OCI-M2 (cell line): ENCODE measurements around the gene CLECL1.
A peak's percentile ranks its signal among the peaks of the same experiment; 100 is the strongest.

Experiments
- DNase-seq: peaks from one replicate; lab custom pipeline; 2025; ENCODE audit not compliant: unreplicated experiment; lab: John Stamatoyannopoulos, UW

The CLECL1 gene

DNA sequence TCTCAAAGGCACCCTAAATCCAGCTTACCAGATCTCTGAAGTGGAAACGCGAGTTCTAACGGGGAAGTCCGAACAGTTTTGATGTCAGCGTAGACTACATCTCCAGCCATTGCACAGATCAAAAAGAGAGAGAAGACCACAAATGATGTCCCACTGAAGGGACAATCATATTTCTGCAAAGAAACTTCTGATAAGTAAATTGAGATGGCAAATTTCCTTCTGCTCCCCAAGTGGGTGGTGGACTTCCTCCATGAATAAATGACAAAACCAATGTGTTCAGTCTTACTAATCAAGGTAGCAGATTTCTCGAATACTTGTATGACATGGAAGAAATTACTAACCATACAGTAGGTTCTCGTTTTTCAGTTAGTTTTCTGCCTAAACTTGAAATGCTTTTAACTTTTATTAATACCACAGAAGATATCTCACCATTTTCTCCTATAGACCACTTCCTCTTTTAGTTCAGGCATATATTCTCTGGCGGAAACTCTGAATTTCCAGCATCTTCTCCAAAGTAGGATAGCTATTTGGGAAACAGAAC is at the start of gene CLECL1:
TSS of gene CLECL1 (minus strand) at position 177 of the 541 bp plus-strand sequence.
- DNase-seq: no peak

DNA sequence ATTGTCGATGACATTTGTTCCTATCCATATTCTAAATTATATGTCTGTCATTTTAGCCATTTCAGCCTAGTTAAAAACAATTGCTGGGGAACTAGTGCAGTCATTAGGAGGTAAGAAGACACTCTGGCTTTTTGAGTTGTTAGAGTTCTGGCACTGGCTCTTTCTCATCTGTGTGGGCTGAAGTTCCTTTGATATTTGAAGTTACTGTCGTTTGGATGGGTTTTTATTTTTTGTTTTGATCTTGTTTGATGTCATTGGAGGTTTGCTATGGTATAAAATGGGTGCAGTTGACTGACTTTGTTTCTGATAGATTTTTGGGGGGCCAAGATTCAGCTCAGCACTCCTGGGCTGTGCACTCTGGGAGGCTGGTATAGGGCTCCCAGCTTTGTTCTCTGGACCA is 48.5 kb upstream of the CLECL1 start:
- DNase-seq: no peak

DNA sequence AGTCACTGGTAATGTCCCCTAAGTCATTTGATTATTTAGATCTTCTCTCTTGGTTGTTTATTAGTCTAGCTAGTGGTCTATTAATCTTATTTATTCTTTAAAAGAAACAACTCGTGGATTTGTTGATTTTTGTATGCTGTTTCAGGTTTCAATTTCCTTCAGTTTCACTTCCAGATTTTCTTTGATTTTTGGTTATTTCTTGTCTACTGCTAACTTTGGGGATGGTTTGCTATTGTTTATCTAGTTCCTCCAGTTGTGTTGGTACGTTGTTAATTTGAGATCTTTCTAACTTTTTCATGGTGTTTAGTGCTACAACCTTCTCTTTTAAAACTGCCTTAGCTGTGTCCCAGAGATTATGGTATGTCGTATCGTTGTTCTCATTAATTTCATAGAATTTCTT is 46.3 kb upstream of the CLECL1 start:
- no peak for DNase-seq

DNA sequence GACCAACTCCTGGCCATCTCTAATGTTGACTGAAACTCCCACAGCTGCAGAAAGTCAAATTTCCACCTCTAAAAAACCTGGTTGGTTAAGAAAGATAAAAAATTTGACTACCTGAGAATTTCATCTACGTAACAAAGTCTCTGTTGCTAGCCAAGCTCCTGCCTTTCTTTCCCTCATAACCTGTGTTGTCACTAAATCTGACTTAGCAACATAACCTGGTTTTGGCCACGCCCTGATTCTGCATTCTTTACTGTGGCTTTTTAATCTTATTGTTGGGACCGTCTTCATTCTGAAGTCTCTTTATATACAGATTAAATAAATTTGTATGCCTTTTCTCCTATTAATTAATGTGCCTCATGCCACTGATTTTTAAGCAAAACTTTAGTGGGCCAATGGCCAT is 43.9 kb upstream of the CLECL1 start:
- no peak for DNase-seq

DNA sequence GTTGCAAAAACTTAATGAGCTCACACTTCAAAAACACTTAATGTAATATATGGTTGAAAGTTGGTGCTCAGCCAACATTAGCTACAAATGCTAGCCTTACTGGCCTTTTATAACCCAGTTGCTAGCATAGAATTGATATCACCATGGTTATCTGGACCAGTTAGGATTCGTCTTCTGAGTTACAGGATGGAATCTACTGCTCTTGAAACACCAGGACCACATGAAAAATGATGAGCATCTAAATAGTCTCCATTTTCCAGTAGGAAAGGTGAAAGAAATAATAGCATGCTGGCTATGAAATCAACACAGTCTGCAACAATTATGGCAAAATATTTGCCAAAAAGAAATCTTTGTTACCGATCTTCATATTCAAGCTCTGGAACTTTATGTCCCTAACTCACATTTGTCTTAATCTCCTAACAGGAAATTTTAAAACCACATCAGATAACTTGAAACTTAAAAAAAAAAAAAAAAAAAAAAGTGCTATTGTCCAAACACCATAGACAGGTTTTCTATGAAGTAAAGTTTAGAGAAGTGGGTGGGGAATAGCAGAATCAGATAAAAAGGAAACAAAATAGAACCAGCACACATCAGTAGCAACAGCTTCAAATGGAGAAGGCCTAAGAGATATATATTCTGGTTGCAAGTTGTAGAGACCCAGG is 40.5 kb upstream of the CLECL1 start:
- DNase-seq: no peak

DNA sequence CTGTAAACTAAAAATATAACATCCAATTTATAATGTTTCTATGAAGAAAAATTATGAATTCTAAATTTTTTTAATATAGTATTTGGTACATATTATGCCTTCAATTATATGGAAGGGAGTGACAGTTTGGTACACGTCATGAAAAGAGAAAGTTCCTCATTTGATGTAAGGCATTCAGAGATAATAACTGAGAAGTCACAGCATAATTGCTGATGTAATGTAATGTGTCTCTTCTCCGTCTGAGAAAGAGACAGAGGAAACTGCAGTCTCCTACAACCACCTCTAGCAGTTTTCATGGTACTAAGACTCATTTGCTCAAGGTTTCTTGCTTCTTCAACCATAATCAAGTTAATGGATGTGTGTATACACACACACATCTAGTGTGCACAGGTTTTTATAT is 30.1 kb upstream of the CLECL1 start:
- no peak for DNase-seq

DNA sequence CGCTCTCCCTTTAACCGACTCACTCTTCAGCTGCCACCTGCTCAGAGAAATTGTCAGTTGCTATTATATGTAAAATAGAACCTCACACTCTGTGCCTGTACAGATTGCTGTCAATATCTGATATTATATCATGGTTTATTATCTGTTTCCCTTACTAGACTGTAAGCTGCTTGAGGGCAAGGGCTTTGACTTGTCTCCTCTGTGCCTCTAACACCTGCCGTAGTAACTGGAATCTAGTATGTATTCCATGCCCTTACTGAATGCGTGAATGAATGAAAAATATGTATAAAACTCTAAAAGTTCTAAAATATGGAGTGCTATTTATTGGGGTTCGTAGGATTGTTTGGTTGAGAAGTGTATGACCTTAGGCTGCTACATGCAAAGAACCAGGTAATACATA is 29.5 kb upstream of the CLECL1 start:
- no peak for DNase-seq

DNA sequence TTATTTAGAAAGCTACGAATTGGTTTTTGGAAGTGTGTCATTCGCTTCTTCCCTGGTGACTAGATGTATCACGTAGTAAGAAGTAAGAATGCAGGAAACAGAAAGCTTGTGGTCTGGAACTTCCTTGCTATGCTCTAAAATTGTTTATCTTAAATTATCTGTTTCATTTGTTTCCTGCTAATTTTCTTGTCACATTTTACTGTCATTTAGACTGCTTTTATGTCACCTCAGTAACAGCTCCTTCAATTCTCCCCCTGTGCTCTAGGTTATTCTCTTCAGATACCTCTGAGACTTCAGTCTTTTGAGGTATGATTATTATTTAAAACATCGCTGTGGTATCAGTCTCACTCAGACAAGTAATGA is 28.5 kb upstream of the CLECL1 start:
- DNase-seq: no peak

DNA sequence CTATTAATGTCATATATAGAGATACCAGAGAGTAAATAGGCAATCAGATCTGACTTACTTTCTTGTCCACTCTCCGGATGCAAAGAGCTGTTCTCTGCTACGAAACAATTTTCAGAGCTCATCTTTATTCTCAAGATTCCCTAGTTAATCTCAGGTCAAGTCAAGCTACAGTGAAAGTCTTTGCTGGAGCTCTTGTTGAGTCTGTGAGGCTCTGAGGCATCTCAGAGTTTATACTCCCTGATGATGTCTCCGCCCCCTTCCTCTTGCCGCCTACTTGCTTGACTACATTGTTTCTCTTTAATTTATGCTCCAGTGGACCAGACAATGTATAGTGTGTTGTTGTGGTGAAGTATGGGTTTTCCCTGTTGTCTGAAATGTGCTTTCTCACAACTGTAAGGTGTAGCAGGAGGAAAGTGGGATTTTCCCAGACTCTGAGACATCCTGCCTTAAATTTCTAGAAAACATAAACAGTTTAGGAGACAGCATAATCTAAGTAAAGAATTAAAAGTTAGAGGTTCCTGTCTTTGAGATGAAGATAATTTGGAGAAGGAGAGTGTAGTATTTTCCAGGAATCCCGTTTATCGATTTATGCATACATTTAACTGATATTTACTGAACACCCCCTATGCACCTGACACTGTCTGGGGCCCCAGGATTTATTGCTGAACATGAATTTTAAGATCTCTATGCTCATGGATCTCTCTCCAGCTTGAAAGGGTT is 28.0 kb upstream of the CLECL1 start, which contains the start of gene CD69:
TSS of gene CD69 (minus strand) at position 203 of the 720 bp plus-strand sequence. CDS start at position 122, 81 bp downstream.
- peak; percentile 80 for DNase-seq

DNA sequence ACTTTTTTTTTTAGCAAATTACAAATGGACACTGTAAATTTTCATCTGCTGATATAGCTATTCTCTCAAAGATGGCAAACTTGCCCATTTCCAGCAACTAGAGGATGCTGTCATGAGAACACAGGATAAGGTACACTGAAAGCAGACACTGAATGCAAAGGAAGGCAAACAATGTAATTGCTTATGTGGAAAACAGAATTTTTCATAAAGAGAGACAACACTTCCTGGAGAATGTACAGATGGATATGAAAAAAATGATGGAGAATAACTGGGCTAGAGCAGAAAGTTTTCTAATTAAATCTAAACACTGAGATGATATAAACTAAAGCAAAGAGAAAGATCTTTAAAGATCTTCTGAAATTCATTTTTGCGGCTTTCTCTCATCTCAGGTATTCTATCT is 27.2 kb upstream of the CLECL1 start:
- DNase-seq: no peak

DNA sequence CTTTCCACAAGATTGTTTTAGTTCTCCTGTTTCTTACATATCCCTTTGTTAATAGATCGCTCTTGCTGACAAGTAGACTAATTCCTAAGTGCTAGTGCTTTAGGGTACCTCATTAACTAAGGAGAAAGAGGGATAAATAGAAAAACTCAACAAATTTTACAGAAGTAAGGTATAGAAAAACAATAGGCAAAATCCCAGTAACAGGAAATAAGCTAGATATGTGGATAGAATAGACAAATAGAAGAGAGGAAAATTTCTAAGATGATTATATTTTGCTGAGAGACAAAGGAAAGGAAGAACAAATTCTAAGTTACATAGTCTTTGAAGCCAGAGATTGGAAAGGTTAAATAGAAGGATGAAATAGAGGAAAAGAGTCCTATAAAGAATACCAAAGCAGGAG is 26.8 kb upstream of the CLECL1 start:
- no peak for DNase-seq

DNA sequence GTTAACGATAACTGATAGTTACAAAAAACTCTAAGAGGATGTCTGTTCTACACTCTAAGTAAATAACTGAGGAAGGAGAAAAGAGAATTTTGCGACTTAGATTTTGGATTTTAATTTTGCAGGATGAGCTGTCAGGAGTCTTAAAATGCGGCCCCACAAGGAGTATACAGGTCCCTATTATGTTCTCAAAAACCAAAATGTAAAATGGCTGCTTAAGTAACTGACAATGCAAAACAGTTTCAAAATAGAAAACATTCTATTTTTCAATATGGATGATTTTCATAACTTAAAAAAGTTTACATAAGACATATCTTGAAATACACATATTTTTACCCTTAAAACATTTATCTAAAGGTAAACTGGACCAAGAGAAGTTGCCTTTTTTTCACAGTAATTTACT is 25.2 kb upstream of the CLECL1 start:
- DNase-seq: no peak

DNA sequence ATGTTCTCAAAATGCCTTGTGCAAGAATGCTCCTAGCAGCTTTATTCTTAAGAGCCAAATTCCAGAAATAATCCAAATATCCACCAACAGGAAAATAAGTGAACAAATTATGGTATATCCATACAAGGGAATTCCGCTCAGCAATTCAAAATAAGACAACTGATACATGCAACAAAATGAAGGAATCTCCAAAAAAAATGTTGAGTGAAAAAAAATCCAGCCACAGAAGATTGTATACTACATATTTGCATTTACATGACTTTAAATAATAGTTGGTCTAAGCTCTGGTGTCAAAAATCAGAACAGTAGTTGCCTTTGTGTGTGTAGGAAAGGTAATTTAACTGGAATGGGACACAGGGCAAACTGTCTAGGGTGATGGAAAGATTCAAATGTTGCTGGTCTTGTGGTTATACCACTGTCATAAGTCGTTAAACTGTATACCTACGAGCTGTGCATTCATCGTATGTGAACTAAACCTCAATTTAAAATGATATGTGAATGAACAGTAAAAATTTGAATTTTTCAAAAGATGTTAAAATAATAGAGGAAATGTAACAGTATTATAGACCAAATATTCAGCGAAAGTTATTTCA is 24.6 kb upstream of the CLECL1 start:
- no peak for DNase-seq

DNA sequence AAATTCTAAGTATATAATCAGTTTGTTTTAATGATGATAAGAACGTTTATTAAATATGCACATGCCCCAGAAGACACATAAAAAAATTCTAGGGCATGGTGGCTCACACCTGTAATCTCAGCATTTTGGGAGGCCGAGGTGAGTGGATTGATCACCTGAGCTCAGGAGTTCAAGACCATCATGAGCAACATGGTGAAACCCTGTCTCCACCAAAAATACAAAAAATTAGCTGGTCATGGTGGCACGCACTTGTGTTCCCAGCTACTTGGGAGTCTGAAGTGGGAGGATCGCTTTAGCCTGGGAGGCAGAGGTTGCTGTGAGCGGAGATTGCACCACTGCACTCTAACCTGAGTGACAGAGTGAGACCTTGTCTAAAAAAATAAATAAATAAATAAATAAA is 23.8 kb upstream of the CLECL1 start:
- no peak for DNase-seq

DNA sequence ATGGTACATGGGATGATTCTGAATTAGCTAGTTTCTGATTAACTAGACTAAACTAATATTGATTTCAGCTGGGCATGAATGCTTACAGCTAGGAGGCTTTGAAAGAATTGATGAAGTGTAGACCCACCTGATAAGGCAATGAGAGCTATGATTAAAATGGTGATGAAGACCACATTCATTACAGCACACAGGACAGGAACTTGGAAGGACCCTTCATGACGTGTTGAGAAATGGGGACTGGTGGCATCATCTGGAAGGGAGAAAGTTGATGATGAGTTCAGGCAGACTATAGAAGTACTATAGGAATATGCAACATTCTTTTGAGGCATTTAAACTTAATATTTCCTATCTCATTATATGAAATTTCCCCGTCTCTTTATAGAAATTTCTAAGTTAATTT is 23.3 kb upstream of the CLECL1 start:
- DNase-seq: no peak

DNA sequence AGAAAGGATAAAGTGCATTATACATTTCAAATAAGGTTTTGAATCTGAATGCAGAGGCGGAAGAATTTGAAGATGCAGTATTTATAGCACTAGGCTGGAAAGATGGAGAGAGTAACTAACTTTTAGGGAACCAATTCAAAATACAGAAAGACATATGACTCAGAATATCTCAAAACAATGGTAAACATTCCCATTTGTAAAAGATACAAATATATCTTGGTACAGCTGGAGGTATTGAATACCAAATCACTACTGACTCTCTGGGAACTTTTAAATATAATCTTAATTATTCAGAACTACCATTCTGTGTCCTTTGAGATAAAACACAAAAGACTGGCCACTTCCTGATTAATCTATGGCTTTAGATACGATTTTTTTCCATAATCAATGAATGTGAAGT is 22.7 kb upstream of the CLECL1 start:
- DNase-seq: no peak

DNA sequence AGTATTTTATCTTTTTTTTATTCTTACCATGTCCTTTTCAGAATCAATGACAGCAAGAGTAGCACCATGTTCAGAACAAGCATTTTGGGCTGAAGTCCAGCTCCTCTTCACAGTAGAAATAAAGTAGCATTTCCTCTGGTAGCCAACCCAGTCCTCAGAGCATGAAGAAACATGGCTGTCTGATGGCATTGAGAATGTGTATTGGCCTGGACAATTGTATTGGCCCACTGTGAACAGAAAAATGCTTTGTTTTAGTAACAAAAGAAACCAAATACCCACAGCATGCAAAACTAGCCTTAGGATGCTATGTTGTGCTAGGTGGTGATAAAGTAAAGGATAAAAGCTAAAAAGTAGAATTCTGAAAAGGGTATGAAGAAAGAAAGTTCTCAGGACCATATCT is 22.1 kb upstream of the CLECL1 start:
- no peak for DNase-seq

DNA sequence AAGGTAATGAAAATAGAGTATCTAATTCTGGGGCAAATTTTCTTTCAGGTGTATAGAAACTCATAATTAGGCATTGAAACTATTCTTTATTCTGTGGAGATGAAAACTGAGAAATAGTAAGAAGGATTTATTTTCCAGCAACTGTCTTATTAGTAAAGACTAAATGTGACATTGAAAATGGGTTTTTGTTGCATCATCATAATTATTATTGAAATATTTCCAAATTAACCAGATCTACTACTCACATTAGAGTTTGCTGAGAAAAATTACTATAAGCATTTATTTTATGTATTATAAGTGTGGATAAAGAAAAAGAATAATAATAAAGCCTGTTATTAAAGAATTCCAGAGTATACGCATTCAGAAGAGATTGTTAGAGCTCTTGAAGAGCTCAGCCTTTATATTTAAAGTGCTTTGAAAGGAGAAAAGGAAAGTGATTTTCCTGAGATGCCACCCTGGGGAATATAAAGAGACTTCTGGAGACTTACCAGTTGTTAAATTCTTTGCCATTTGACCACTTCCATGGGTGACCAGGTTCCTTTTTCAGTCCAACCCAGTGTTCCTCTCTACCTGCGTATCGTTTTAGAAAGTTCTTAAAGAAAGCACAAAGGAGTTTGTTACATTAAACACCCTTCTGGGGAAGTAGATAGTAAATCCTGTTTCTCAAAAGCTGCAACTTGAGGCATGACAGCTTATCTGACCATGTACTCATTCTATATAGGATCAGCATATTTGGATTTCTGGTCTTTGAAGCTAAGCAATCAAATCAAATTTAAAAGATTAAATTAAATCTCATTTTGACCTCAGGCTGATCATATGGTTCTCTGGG is 21.4 kb upstream of the CLECL1 start:
- DNase-seq: no peak

DNA sequence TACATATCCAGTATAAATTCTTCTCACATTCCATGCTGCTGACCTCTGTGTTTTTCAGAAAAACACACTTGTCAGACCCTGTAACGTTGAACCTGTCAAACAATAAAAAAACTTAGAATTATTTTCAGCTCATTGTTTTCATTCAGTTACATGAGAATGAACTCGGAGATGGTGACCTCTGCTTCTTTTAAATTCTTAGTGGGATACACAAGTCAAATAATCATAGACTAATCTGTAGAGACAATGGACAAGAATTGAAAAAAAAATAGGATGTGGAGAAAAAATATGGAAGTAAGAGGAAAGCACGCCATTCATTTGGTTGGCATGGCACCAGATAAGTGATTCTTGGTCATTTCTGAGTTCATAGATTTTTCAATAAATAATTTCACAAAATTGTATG is 20.6 kb upstream of the CLECL1 start:
- DNase-seq: no peak

DNA sequence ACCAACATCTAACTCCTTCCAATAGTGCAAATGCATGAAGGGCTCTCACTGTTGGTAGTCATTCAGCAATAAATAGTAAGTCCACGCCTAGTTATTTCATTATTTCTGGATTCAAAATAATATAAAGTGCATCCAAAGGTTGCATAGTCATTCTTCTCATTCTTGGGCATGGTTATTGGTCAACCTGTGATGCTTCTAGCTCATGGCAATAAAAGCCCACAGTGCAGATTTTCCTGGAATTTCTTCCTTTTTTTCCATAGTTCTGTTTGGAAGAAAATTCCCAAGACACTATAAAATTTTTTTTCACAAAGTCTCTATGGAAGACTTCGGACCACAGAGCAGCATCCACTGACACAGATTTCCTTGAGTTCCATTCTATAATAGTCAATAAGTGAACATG is 20.2 kb upstream of the CLECL1 start:
- no peak for DNase-seq

DNA sequence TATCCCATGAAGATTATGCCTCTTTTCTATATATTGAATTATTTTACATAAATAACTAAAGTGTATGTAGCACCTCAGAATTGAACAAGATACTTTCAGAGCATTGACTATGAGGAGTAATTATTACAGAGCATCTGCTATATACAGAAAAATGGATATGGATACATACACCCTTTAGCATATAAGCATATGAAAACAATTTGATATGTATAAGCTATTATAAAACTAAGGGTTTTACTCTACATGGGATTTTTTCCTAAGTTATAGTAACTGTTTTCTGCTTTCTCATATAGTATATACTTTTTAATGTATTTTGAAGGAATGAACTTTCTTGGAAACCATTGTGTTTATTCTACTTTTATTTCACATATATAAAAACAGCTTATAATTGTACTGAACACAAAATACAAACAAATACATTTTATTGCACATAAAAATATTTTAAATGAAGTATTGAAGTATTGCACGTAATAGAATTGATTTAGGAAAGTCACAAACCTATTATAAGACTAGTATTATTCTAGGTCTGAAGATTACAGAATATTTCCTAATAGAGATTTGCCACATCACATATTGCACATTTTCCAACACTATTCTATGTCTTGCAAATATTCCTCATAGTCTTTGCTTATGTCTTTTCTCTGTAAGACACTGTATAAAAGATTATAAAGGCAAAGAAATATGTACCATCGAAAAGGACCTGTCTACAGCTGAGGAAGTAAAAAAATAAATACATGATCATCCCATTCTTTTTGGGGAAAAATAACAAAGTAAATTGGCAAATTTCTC is 19.4 kb upstream of the CLECL1 start:
- DNase-seq: no peak
